T-helper 2 cell treated with Interferon-gamma antibody and Interleukin-4, amounts not matched to agents 5 μg/mL and 100 μg/mL, for 36 hours (primary cell): ENCODE results near the gene GRSF1.
"Not testable (repeated sequence)": the region's sequence is repeated elsewhere in the genome, so short reads cannot be mapped to it uniquely, and the experiment has no call there.

Source experiments
- DNase-seq: peaks from one replicate; pipeline ENCODE4 v3.0.0; 2021; ENCODE audit warnings: low spot score
- H3K27ac Mint-ChIP-seq: one replicate; pipeline ENCODE4 v1.8.0; 2021; ENCODE audit warnings: mild to moderate bottlenecking, mixed read lengths
- H3K27me3 Mint-ChIP-seq: one replicate; pipeline ENCODE4 v1.8.0; 2021; ENCODE audit warnings: low read depth, mixed read lengths
- H3K36me3 Mint-ChIP-seq: one replicate; pipeline ENCODE4 v1.8.0; 2021; ENCODE audit warnings: low read depth, mixed read lengths
- H3K4me1 Mint-ChIP-seq: one replicate; pipeline ENCODE4 v1.8.0; 2021; ENCODE audit warnings: low read depth, mixed read lengths
- H3K4me3 Mint-ChIP-seq: one replicate; pipeline ENCODE4 v1.8.0; 2022; ENCODE audit warnings: mild to moderate bottlenecking, moderate library complexity, mixed read lengths
- H3K9me3 Mint-ChIP-seq: one replicate; pipeline ENCODE4 v1.8.0; 2021; ENCODE audit warnings: mixed read lengths

Gene GRSF1

GRCh38 chr4:70841951-70842350 is 2.3 kb upstream of the GRSF1 start:
- peaks cover 14% of the 10 kb centered on the region for H3K4me1 Mint-ChIP-seq
- no peaks in the 10 kb centered on the region for H3K27me3 Mint-ChIP-seq
- H3K27ac Mint-ChIP-seq, result peak overlapping the region; percentile 34
- no peak overlapping the region for H3K4me3 Mint-ChIP-seq
- no peaks in the 10 kb centered on the region for H3K9me3 Mint-ChIP-seq
- peaks cover 2% of the 10 kb centered on the region for H3K36me3 Mint-ChIP-seq
- no peak for DNase-seq

GRCh38 chr4:70841211-70841610 is 1.5 kb upstream of the GRSF1 start:
- peak overlapping the region; percentile 34 for H3K27ac Mint-ChIP-seq
- peaks cover 21% of the 10 kb centered on the region for H3K4me1 Mint-ChIP-seq
- no peak for DNase-seq
- peaks cover 6% of the 10 kb centered on the region for H3K36me3 Mint-ChIP-seq
- no peak overlapping the region for H3K4me3 Mint-ChIP-seq
- no peaks in the 10 kb centered on the region for H3K9me3 Mint-ChIP-seq
- no peaks in the 10 kb centered on the region for H3K27me3 Mint-ChIP-seq

- not testable (repeated sequence) for H3K27ac Mint-ChIP-seq, H3K27me3 Mint-ChIP-seq, H3K4me3 Mint-ChIP-seq
Measured at GRCh38 chr4:70840631-70841030, 941 bp upstream of the GRSF1 start.

GRCh38 chr4:70840137-70840536 is 447 bp upstream of the GRSF1 start:
- H3K36me3 Mint-ChIP-seq, result peaks cover 11% of the 10 kb centered on the region
- peaks cover 24% of the 10 kb centered on the region for H3K4me1 Mint-ChIP-seq
- H3K27ac Mint-ChIP-seq, result peak overlapping the region; percentile 10
- H3K9me3 Mint-ChIP-seq, H3K27me3 Mint-ChIP-seq: not testable (repeated sequence)
- peak overlapping the region; percentile 50 for H3K4me3 Mint-ChIP-seq
- peak; percentile 73 for DNase-seq

More at GRCh38 chr4:70840631-70841030, 941 bp upstream of the GRSF1 start:
- DNase-seq, H3K9me3 Mint-ChIP-seq: not testable (repeated sequence)
- Mint-ChIP-seq H3K36me3 (peaks cover 10% of the 10 kb centered on the region), H3K4me1 (peaks cover 24% of the 10 kb centered on the region)

GRCh38 chr4:70838666-70839588 is 763 bp downstream of the GRSF1 start:
- Mint-ChIP-seq H3K4me3 (peak overlapping the region; percentile 98), H3K27me3 (no peaks in the 10 kb centered on the region), H3K27ac (peak overlapping the region; percentile 98), H3K9me3 (no peaks in the 10 kb centered on the region), H3K4me1 (peaks cover 26% of the 10 kb centered on the region), H3K36me3 (peaks cover 19% of the 10 kb centered on the region)
- DNase-seq, result peak; percentile 68

GRCh38 chr4:70838204-70838603 is 1.5 kb downstream of the GRSF1 start:
- peak overlapping the region; percentile 98 for H3K27ac Mint-ChIP-seq
- H3K36me3 Mint-ChIP-seq, result peaks cover 20% of the 10 kb centered on the region
- peak overlapping the region; percentile 98 for H3K4me3 Mint-ChIP-seq
- H3K9me3 Mint-ChIP-seq, result no peaks in the 10 kb centered on the region
- no peaks in the 10 kb centered on the region for H3K27me3 Mint-ChIP-seq
- peaks cover 27% of the 10 kb centered on the region for H3K4me1 Mint-ChIP-seq
- no peak for DNase-seq

GRCh38 chr4:70836081-70836480 is 3.6 kb downstream of the GRSF1 start:
- peak overlapping the region; percentile 49 for H3K27ac Mint-ChIP-seq
- H3K27me3 Mint-ChIP-seq, result no peaks in the 10 kb centered on the region
- H3K9me3 Mint-ChIP-seq, result no peaks in the 10 kb centered on the region
- no peak overlapping the region for H3K4me3 Mint-ChIP-seq
- H3K36me3 Mint-ChIP-seq, result peaks cover 37% of the 10 kb centered on the region
- H3K4me1 Mint-ChIP-seq, result peaks cover 27% of the 10 kb centered on the region
- no peak for DNase-seq

GRCh38 chr4:70833675-70834074 is 6.0 kb downstream of the GRSF1 start:
- no peaks in the 10 kb centered on the region for H3K27me3 Mint-ChIP-seq
- no peak overlapping the region for H3K4me3 Mint-ChIP-seq
- H3K9me3 Mint-ChIP-seq, result no peaks in the 10 kb centered on the region
- H3K4me1 Mint-ChIP-seq, result peaks cover 21% of the 10 kb centered on the region
- peaks cover 50% of the 10 kb centered on the region for H3K36me3 Mint-ChIP-seq
- DNase-seq, result no peak
- H3K27ac Mint-ChIP-seq, result no peak overlapping the region

- DNase-seq, result no peak
- Mint-ChIP-seq H3K36me3 (peaks cover 58% of the 10 kb centered on the region), H3K9me3 (no peaks in the 10 kb centered on the region), H3K4me3 (no peak overlapping the region), H3K27ac (no peak overlapping the region), H3K27me3 (no peaks in the 10 kb centered on the region), H3K4me1 (peaks cover 10% of the 10 kb centered on the region)
Measured at GRCh38 chr4:70831293-70831692, 8.4 kb downstream of the GRSF1 start.

- no peaks in the 10 kb centered on the region for H3K27me3 Mint-ChIP-seq
- DNase-seq, result no peak
- H3K4me1 Mint-ChIP-seq, result peaks cover 7% of the 10 kb centered on the region
- H3K36me3 Mint-ChIP-seq, result peaks cover 64% of the 10 kb centered on the region
- H3K4me3 Mint-ChIP-seq, result no peak overlapping the region
- no peaks in the 10 kb centered on the region for H3K9me3 Mint-ChIP-seq
- no peak overlapping the region for H3K27ac Mint-ChIP-seq
Measured at GRCh38 chr4:70830054-70830453, 9.6 kb downstream of the GRSF1 start.

GRCh38 chr4:70829492-70829891 is 10.2 kb downstream of the GRSF1 start:
- Mint-ChIP-seq H3K4me1 (peaks cover 7% of the 10 kb centered on the region), H3K27ac (no peak overlapping the region), H3K4me3 (no peak overlapping the region), H3K9me3 (no peaks in the 10 kb centered on the region), H3K36me3 (peaks cover 65% of the 10 kb centered on the region), H3K27me3 (no peaks in the 10 kb centered on the region)
- no peak for DNase-seq

- H3K27ac Mint-ChIP-seq, result no peak overlapping the region
Measured at GRCh38 chr4:70829015-70829414, 10.7 kb downstream of the GRSF1 start.

GRCh38 chr4:70818921-70819320 is 20.8 kb downstream of the GRSF1 start:
- Mint-ChIP-seq H3K4me1 (peaks cover 13% of the 10 kb centered on the region), H3K9me3 (no peaks in the 10 kb centered on the region), H3K27me3 (no peaks in the 10 kb centered on the region), H3K4me3 (no peak overlapping the region), H3K36me3 (peaks cover 43% of the 10 kb centered on the region), H3K27ac (no peak overlapping the region)
- DNase-seq, result no peak

More at GRCh38 chr4:70829015-70829414, 10.7 kb downstream of the GRSF1 start:
- no peak overlapping the region for H3K4me3 Mint-ChIP-seq
- no peaks in the 10 kb centered on the region for H3K9me3 Mint-ChIP-seq
- peaks cover 63% of the 10 kb centered on the region for H3K36me3 Mint-ChIP-seq
- peaks cover 4% of the 10 kb centered on the region for H3K4me1 Mint-ChIP-seq
- DNase-seq, result no peak
- no peaks in the 10 kb centered on the region for H3K27me3 Mint-ChIP-seq

GRCh38 chr4:70818173-70818855 is 21.4 kb downstream of the GRSF1 start:
- Mint-ChIP-seq H3K4me1 (peaks cover 13% of the 10 kb centered on the region), H3K27me3 (no peaks in the 10 kb centered on the region), H3K4me3 (no peak overlapping the region), H3K36me3 (peaks cover 42% of the 10 kb centered on the region), H3K27ac (no peak overlapping the region), H3K9me3 (no peaks in the 10 kb centered on the region)
- no peak for DNase-seq
